ENCODE data around the gene INSYN2A.

DNA sequence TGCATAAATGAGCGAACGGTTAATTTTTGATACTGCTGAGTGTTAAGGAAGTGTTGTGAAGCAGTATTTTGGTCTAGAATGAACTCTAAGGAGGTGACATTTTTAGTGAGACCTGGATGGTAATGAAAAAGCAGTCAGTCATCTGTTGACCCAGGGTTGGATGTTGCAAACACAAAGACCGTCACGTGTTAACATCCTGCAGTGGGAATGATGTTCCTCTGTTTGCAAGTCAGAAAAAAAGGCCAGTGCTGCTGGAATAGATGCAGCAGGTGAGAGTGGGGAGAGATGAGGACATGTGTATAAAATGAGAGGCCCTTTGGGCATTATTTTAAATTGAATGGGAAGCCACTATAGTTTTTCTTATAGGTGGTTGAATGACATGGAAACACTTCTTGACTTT, 39.3 kb downstream of the INSYN2A start:
- TF ChIP-seq SIN3A (IDR thresholded peaks at IDR 0.05; ENCODE audit: borderline replicate concordance, insufficient read depth, low read length): no peak
- TF ChIP-seq, protein P1, sequence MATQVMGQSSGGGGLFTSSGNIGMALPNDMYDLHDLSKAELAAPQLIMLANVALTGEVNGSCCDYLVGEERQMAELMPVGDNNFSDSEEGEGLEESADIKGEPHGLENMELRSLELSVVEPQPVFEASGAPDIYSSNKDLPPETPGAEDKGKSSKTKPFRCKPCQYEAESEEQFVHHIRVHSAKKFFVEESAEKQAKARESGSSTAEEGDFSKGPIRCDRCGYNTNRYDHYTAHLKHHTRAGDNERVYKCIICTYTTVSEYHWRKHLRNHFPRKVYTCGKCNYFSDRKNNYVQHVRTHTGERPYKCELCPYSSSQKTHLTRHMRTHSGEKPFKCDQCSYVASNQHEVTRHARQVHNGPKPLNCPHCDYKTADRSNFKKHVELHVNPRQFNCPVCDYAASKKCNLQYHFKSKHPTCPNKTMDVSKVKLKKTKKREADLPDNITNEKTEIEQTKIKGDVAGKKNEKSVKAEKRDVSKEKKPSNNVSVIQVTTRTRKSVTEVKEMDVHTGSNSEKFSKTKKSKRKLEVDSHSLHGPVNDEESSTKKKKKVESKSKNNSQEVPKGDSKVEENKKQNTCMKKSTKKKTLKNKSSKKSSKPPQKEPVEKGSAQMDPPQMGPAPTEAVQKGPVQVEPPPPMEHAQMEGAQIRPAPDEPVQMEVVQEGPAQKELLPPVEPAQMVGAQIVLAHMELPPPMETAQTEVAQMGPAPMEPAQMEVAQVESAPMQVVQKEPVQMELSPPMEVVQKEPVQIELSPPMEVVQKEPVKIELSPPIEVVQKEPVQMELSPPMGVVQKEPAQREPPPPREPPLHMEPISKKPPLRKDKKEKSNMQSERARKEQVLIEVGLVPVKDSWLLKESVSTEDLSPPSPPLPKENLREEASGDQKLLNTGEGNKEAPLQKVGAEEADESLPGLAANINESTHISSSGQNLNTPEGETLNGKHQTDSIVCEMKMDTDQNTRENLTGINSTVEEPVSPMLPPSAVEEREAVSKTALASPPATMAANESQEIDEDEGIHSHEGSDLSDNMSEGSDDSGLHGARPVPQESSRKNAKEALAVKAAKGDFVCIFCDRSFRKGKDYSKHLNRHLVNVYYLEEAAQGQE (IDR thresholded peaks at IDR 0.05; ENCODE audit: insufficient read depth in 1 of 2, low read depth in 2 of 2, low read length in 2 of 2): no peak

Measured in PFSK-1 (cell line).